Esophagus squamous epithelium (tissue), 5 donors: ENCODE data around the gene PALD1. TPM values are rescaled to one million over a fixed set of nuclear protein-coding genes. Genes with fewer than 3 reads are reported as not detected.
A peak's percentile ranks its signal among the peaks of the same experiment; 100 is the strongest.

Source experiments
- DNase-seq: peaks from one replicate; lab custom pipeline; 2025; lab: John Stamatoyannopoulos, UW
- H3K27ac ChIP-seq, 4 donors: fragments of 200-600 bp; sonication (generic); one replicate each; pipeline ENCODE4 v1.5.1; 2016 to 2019; ENCODE audit warnings: mild to moderate bottlenecking in 1 of 4
- H3K27me3 ChIP-seq, 4 donors: fragments of 200-600 bp; sonication (generic); 1 replicate in 3 of 4; 2 replicates in 1 of 4; pipeline versions ENCODE4 v1.5.1 to v1.6.0; 2017 to 2021; ENCODE audit warnings: antibody characterized with exemption in 1 of 4
- H3K36me3 ChIP-seq, 3 donors: fragments of 200-600 bp; sonication (generic); one replicate each; pipeline ENCODE4 v1.5.1; 2016 to 2019
- H3K4me1 ChIP-seq, 3 donors: fragments of 200-600 bp; sonication (generic); one replicate each; pipeline ENCODE4 v1.5.1; 2017 to 2019
- H3K4me3 ChIP-seq, 4 donors: fragments of 200-600 bp; sonication (generic); 1 replicate in 3 of 4; 2 replicates in 1 of 4; pipeline ENCODE4 v1.5.1; 2016 to 2019; ENCODE audit warnings: mild to moderate bottlenecking in 2 of 4, moderate library complexity in 1 of 4
- H3K9me3 ChIP-seq, 3 donors: fragments of 200-600 bp; sonication (generic); one replicate each; pipeline ENCODE4 v1.5.1; 2016 to 2019
- POLR2A ChIP-seq, 4 donors: fragments of 450-650 bp; IDR thresholded peaks; one replicate each; pipeline ENCODE4 v1.6.1; 2017; ENCODE audit warnings: antibody characterized with exemption in 4 of 4, mild to moderate bottlenecking in 4 of 4, moderate library complexity in 3 of 4
- WGBS, 2 donors: methylation state at CpG; one replicate each; pipeline ENCODE4 v1.1.5; 2018; 5-methylcytosine and 5-hydroxymethylcytosine counted together
- intact Hi-C: fragments of 100-400 bp; cut with DNase I; formaldehyde crosslinking; loops from one replicate; pipeline ENCODE4 v1.15.0; 2022
- total RNA-seq, 4 donors: library from RNA; depleted of rRNA; stranded (reverse); fragments of >200 nt; gene quantifications; one replicate each; pipeline ENCODE4 v1.1.0, GENCODE V29; 2016
- TF ChIP-seq, protein P1 (sequence below), 6 experiments: fragments of 450-650 bp in 4 of 6; fragments of 200-600 bp in 2 of 6; sonication (generic) in 2 of 6; IDR thresholded peaks; one replicate each; pipeline ENCODE4 v1.5.1; 2016 to 2019; ENCODE audit warnings: antibody characterized with exemption in 6 of 6, mild to moderate bottlenecking in 4 of 6, moderate library complexity in 4 of 6
- donor health status: DM: yes; HTN: yes; CAD: no.

Gene PALD1
- total RNA-seq, 4 donors from 2014 or later = 2.6 to 11.3 (median 4.5) TPM

DNA sequence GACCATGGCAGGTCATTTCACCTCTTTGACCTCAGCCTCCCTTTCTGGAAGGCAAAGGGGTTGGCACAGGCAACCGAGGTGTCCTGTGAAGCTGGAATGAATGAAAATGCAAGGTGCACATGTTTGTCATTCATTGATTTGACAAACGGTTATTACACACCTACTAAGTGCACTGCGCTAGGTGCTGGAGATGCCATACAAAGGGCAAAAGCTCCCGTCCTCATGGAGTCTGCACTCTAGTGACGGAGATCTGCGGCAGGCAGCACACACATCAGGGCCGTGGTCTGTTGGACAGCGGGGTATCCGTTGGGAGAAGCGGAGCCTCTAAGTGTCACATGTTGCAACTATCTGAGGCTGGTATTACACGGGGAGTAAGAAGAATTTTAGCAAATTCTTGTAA, 79.7 kb downstream of the PALD1 start:
- H3K27ac ChIP-seq = no peak overlapping the region
- no peaks in the 10 kb centered on the region for H3K27me3 ChIP-seq
- 90 to 94% methylated on average over 2 to 11 of the region's 11 CpGs for WGBS, 2 donors
- intact Hi-C loops = no loop called here
- H3K4me1 ChIP-seq = peaks cover 11 to 30% (median 18%) of the 10 kb centered on the region in 3 donors
- no peak for TF ChIP-seq POLR2A (IDR thresholded peaks at IDR 0.05)
- TF ChIP-seq, protein P1, sequence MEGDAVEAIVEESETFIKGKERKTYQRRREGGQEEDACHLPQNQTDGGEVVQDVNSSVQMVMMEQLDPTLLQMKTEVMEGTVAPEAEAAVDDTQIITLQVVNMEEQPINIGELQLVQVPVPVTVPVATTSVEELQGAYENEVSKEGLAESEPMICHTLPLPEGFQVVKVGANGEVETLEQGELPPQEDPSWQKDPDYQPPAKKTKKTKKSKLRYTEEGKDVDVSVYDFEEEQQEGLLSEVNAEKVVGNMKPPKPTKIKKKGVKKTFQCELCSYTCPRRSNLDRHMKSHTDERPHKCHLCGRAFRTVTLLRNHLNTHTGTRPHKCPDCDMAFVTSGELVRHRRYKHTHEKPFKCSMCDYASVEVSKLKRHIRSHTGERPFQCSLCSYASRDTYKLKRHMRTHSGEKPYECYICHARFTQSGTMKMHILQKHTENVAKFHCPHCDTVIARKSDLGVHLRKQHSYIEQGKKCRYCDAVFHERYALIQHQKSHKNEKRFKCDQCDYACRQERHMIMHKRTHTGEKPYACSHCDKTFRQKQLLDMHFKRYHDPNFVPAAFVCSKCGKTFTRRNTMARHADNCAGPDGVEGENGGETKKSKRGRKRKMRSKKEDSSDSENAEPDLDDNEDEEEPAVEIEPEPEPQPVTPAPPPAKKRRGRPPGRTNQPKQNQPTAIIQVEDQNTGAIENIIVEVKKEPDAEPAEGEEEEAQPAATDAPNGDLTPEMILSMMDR (IDR thresholded peaks at IDR 0.05) = no peak
- H3K36me3 ChIP-seq = no peaks in the 10 kb centered on the region
- H3K9me3 ChIP-seq = no peaks in the 10 kb centered on the region
- no peak overlapping the region for H3K4me3 ChIP-seq
- no peak for DNase-seq

DNA sequence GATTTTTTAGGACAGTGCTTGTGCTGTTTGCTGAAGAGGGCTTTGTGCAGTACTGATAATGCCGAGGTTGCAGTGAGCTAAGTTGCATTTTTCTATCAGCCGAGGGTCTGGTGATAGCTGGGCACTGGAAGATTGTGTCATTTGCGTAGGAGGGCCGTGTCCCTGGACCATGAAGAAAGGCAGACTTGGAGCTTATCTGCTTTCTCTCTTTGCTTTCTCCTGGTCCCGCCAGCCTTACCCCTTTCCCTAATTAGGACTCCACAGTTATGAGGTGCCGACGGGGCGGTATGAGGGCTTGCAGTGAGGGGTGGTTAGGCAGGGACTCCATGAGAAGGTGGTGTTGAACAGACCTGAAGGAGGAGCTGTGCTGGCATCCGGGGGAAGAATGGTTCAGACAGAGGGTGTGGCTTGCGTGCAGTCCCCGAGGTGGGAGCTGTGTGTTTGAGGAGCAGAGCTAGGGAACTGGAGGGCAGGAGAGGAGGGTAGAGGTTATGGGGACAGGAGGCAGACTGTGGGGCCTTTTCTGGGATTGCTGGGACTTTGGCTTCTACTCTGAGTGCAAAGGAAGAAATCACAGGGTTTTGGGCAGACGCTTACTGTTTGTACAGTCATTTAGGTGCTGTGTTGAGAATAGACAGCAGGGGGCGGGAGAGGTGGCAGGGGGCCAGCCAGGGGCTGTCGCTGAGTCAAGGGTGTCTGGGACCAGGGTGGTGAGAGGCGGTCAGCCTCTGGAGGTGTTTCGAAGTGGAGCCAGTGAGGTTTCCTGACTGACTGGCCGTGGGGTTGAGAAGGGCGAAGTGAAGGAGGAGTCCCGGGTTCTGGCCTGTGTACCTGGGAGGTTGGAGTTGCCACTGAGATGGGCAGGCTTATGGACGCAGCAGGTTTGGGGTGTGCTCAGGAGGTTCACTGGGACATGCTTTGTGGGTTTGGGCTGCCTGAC, 80.6 kb downstream of the PALD1 start:
- 41 to 48% methylated on average over 13 to 19 of the region's 20 CpGs for WGBS, 2 donors
- Histone ChIP-seq H3K9me3 (no peaks in the 10 kb centered on the region), H3K4me3 (peak overlapping the region in 2 of 4 donors; percentile 7 to 51), H3K27me3 (no peaks in the 10 kb centered on the region), H3K27ac (no peak overlapping the region), H3K4me1 (peaks cover 11 to 30% (median 18%) of the 10 kb centered on the region in 3 donors), H3K36me3 (no peaks in the 10 kb centered on the region)
- no peak for TF ChIP-seq POLR2A (IDR thresholded peaks at IDR 0.05)
- TF ChIP-seq, protein P1 (IDR thresholded peaks at IDR 0.05) = peak in 5 of 6 experiments; percentile 45 to 67 (median 59)
- DNase-seq = no peak
- intact Hi-C loops = no loop called here

DNA sequence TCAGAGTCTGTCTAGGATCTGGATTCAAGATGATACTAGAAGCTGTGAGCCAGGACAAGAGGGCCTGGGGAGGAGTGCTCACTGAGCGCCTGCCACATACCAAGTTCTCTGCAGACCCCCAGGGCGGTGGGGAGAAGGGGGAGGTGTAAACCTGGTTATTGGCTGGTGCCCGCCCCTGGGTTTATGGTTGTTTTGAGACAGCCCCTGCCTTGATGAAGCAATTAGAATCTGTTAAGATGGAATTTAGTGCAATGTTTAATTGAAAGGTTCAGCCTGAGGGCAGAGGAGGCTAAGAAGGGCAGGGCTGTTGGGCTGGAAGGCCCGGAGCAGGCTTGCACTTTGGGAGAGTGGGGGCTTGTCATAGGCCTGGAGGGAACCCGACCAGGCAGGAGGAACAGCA, 81.3 kb downstream of the PALD1 start:
- TF ChIP-seq, protein P1 (IDR thresholded peaks at IDR 0.05) = no peak
- no peak for TF ChIP-seq POLR2A (IDR thresholded peaks at IDR 0.05)
- peaks cover 11 to 30% (median 18%) of the 10 kb centered on the region in 3 donors for H3K4me1 ChIP-seq
- H3K27me3 ChIP-seq = no peaks in the 10 kb centered on the region
- H3K9me3 ChIP-seq = no peaks in the 10 kb centered on the region
- DNase-seq = no peak
- no peak overlapping the region for H3K4me3 ChIP-seq
- 70 to 93% methylated on average over 2 to 3 of the region's 5 CpGs for WGBS, 2 donors
- intact Hi-C loops = no loop called here
- no peaks in the 10 kb centered on the region for H3K36me3 ChIP-seq
- H3K27ac ChIP-seq = no peak overlapping the region

- Histone ChIP-seq H3K27me3 (no peaks in the 10 kb centered on the region), H3K27ac (no peak overlapping the region), H3K9me3 (no peaks in the 10 kb centered on the region), H3K4me1 (peaks cover 11 to 30% (median 18%) of the 10 kb centered on the region in 3 donors), H3K36me3 (no peaks in the 10 kb centered on the region), H3K4me3 (no peak overlapping the region)
- no peak for DNase-seq
- 61 to 85% methylated on average over 7 to 8 of the region's 14 CpGs for WGBS, 2 donors
- TF ChIP-seq POLR2A (IDR thresholded peaks at IDR 0.05) = no peak
- TF ChIP-seq, protein P1 (IDR thresholded peaks at IDR 0.05) = no peak
- intact Hi-C loops = no loop called here
These were observed 82.0 kb downstream of the PALD1 start for GRCh38 chr10:70560511-70560941.

- DNase-seq = no peak
- H3K4me3 ChIP-seq = no peak overlapping the region
- no peaks in the 10 kb centered on the region for H3K9me3 ChIP-seq
- H3K27me3 ChIP-seq = no peaks in the 10 kb centered on the region
- no peak overlapping the region for H3K27ac ChIP-seq
- TF ChIP-seq POLR2A (IDR thresholded peaks at IDR 0.05) = no peak
- TF ChIP-seq, protein P1 (IDR thresholded peaks at IDR 0.05) = no peak
- H3K36me3 ChIP-seq = no peaks in the 10 kb centered on the region
- peaks cover 11 to 30% (median 18%) of the 10 kb centered on the region in 3 donors for H3K4me1 ChIP-seq
- WGBS, 2 donors = 51 to 62% methylated on average over 7 to 9 of the region's 10 CpGs
- intact Hi-C loops = no loop called here
These were observed 82.5 kb downstream of the PALD1 start for GRCh38 chr10:70561070-70561469.
